Erythroblast (primary cell): ENCODE data around the gene CYP26B1.

Source experiments
- GATA1 ChIP-seq: IDR thresholded peaks from 2 replicates; pipeline ENCODE4 v1.6.1; 2011; ENCODE audit warnings: low read depth, mild to moderate bottlenecking, control low read depth, low read length, moderate library complexity
- POLR2A ChIP-seq: IDR thresholded peaks from 2 replicates; pipeline ENCODE4 v1.6.1; 2011; ENCODE audit warnings: mild to moderate bottlenecking, low read length

GRCh38 chr2:72148003-72148836, 558 bp upstream of the CYP26B1 start:
- no peak for TF ChIP-seq POLR2A
- no peak for TF ChIP-seq GATA1
